D721Med (cell line): ENCODE results near the gene SEPTIN10.
A peak's percentile ranks its signal among the peaks of the same experiment; 100 is the strongest.

Experiments used
- DNase-seq: peaks from one replicate; pipeline ENCODE4 v3.0.0; 2011; ENCODE audit warnings: low spot score; ENCODE audit not compliant: insufficient read length
- FAIRE-seq: peaks from 2 replicates; lab custom pipeline; 2011; peaks lifted over from hg19 to GRCh38; lab: Jason Lieb, UNC
- CTCF ChIP-seq: IDR thresholded peaks from 2 replicates; pipeline ENCODE4 v1.5.1; 2012; ENCODE audit warnings: mild to moderate bottlenecking, control low read depth; ENCODE audit not compliant: insufficient read depth; ENCODE audit errors: missing control alignments

Gene SEPTIN10

GRCh38 chr2:109619032-109619615 is 5.4 kb upstream of the SEPTIN10 start:
- DNase-seq (no peak), FAIRE-seq (no peak)
- no peak for TF ChIP-seq CTCF

GRCh38 chr2:109616184-109616583 is 2.4 kb upstream of the SEPTIN10 start:
- DNase-seq (no peak), FAIRE-seq (no peak)
- no peak for TF ChIP-seq CTCF

GRCh38 chr2:109615637-109616144 is 1.9 kb upstream of the SEPTIN10 start:
- no peak for FAIRE-seq
- DNase-seq: no peak
- peak; percentile 15 for TF ChIP-seq CTCF

GRCh38 chr2:109614715-109615636 is 1.2 kb upstream of the SEPTIN10 start:
- FAIRE-seq (no peak), DNase-seq (no peak)
- TF ChIP-seq CTCF: no peak

- DNase-seq (no peak), FAIRE-seq (no peak)
Observed at GRCh38 chr2:109613081-109613921, 465 bp downstream of the SEPTIN10 start.

More at GRCh38 chr2:109613081-109613921, 465 bp downstream of the SEPTIN10 start:
- no peak for TF ChIP-seq CTCF
